Fibroblast of villous mesenchyme (primary cell): ENCODE measurements around the gene ZNF423. TPM values are rescaled to one million over a fixed set of nuclear protein-coding genes. Genes with fewer than 3 reads are reported as not detected.

Experiments
- DNase-seq: peaks from one replicate; pipeline ENCODE4 v3.0.0-alpha.2; 2010; ENCODE audit warnings: low read depth
- H3K4me3 ChIP-seq: 2 replicates; pipeline ENCODE4 v1.5.1; 2011; ENCODE audit warnings: low read depth, mild to moderate bottlenecking, low read length
- total RNA-seq: library from RNA; depleted of rRNA; stranded (reverse); fragments of >200 nt; gene quantifications from 2 replicates; pipeline ENCODE4 v1.2.3, GENCODE V29; 2012
- TF ChIP-seq, protein P1 (sequence below): IDR thresholded peaks from 2 replicates; pipeline ENCODE4 v1.5.1; 2012; ENCODE audit warnings: low read depth, mild to moderate bottlenecking, low read length; ENCODE audit not compliant: insufficient read depth

ZNF423 gene
- total RNA-seq, 1 donor = 0.43 TPM

DNA sequence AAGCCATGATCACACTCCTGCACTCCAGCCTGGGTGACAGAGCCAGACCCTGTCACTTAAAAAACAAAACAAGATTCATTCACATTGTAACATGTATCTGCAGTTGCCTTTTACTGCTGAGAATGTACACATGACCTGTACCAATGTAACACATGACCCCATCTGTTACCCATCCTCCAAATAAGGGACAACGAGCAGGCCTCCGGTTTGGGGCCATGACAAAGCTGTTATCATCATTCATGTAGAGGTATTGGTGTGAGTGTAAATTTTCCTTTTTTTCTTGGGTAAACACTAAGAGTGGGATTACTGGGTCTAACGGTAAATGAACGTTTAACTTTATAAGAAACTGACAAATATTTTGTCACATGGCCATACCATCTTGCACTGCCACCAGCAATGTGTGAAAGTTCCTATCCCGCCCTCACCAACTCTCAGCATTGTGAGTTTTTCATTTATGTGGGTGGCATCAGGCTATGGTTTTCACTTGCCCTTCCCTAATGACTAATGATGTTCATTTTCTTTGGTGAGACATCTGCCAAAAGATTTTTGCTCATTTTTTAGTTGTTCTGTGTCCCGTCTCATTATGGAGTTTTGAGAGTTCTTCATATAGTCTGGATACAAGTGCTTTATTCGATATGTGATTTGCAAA, 336.8 kb downstream of the ZNF423 start:
- TF ChIP-seq, protein P1, sequence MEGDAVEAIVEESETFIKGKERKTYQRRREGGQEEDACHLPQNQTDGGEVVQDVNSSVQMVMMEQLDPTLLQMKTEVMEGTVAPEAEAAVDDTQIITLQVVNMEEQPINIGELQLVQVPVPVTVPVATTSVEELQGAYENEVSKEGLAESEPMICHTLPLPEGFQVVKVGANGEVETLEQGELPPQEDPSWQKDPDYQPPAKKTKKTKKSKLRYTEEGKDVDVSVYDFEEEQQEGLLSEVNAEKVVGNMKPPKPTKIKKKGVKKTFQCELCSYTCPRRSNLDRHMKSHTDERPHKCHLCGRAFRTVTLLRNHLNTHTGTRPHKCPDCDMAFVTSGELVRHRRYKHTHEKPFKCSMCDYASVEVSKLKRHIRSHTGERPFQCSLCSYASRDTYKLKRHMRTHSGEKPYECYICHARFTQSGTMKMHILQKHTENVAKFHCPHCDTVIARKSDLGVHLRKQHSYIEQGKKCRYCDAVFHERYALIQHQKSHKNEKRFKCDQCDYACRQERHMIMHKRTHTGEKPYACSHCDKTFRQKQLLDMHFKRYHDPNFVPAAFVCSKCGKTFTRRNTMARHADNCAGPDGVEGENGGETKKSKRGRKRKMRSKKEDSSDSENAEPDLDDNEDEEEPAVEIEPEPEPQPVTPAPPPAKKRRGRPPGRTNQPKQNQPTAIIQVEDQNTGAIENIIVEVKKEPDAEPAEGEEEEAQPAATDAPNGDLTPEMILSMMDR = no peak
- no peak overlapping the region for H3K4me3 ChIP-seq
- DNase-seq = no peak

DNA sequence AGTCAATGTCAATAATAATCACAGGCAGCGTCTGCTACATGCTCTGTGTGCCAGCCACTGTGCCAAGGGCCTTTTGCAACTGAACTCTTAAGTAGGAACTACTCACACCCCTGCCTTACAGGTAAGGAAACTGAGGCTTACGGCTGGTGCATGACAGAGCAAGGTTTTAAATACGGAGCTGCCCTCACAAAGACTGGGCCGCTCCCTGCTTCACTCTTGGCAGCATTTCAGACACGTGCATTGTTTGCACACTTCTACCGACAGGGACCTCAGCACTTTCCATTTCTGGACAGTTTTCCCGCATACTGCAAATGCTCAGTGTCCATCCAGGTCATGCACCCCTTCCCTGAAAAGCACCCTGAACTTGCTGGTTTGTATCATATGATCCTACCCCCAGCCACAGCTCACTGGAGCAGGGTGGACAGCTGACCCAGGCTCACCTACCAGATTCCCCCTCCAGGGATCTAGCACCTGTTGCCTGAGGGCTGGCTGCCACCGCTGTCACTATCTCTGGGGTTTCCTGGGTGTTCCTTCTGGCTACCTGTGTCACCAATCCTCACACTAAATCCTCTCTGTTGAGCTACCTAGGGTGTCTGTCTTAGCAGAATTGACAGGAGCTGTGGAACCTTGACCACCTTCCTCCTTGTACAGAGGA, 339.4 kb downstream of the ZNF423 start:
- no peak overlapping the region for H3K4me3 ChIP-seq
- TF ChIP-seq, protein P1 = no peak
- no peak for DNase-seq

DNA sequence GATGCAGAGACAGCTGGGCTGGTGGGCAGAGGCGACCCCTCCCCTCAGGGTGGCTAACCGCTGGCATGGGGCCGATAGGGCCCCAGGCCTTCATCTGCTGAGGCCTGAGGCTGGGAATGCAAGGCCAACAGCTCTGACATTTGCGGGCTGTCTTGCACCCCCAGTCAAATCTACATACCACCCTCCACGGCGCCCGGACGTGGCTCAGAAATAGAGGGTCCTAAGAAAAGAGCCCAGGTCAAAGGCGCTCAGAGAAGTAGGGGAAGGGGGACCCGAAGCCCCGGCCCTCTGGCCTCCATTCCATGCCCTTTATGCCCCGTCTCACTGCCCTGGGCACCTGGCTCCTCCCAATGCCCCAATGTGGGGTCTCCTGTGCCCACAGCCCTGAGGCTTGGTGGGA, 340.1 kb downstream of the ZNF423 start:
- TF ChIP-seq, protein P1 = no peak
- DNase-seq = no peak
- H3K4me3 ChIP-seq = no peak overlapping the region

DNA sequence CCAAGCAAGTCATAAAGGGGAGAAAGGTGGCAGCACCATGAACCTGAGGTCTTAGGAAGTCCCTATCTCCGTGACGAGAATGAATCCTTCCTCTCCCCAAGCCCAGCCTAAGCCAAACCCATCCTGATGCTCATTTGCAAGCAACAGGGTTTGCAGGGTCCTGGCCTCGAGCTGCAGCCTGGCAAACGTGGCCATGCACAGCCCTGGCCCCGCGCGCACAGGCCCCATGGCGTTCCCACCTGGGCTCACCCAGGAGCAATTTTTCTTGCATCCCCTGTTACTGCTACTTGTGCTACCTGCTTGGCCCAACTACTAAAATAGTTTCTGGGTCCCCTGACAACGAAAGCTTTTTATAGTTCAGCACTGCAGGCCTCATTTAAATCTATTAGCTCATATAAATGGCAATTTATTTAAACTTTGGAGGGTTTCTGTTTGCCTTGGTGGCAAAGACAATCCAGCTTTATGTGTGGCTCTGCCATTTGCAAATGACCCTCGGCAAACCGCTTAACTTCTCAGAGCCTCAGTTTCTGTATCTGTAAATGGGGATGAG, 340.8 kb downstream of the ZNF423 start:
- DNase-seq = no peak
- H3K4me3 ChIP-seq = no peak overlapping the region
- TF ChIP-seq, protein P1 = no peak

DNA sequence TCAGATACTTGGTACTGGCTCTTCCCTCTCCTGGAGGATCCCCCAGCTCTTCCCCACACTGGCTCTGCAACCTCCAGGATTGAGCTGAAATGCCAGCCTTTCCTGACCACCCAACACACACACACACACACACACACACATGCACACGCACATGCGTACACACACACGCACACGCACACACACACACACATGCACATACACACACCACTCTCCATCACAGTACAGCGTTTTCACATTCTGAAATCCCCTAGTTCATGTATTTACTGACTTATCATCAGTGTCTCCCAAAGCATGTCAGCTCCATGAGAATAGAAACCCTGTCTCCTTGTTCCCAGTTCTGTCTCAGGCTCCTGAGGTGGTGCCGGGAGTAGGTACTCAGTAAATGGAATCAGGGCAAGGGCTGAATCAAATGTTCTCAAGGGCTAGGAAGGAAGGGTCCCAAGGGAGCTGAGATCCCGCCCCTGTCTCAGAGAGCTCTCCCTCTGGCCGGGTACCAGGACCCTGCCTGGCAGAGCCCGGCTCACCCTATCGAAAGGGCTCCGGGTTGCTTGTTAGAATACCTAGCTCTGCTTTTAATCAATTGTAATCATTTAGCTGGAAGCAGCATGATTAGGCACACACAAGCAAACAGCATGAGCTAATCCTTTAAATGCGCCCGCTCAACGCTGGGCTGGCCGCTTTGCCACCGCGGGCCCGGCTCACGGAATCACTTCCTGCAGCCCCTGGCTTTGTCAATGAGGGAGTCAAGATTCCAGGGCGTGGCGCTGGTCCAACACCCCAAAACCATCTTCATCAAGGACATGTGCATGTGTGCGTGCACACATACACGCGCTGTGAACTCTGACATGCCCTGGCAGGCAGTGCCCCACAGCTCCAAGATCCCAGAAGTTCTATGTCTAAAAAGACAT, 341.6 kb downstream of the ZNF423 start:
- H3K4me3 ChIP-seq = no peak overlapping the region
- TF ChIP-seq, protein P1 = no peak
- no peak for DNase-seq

DNA sequence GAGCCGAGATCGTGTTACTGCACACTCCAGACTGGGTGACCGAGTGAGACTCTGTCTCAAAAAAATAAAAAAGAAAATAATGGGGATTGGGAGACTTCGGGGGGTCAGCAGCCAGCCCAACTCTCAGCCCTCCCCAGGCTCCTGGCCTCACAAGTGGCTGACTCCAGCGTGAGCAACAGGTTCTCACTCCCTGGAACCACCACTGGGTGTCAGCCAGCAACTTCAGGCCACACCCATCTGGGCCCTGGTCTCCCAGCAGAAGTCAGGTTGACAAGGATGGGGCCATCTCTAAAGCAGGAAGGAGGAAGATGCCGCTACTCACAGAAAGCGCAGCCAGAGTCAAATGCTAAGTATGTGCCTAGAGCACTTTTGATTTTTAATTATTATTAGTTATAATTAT, 342.9 kb downstream of the ZNF423 start:
- DNase-seq = no peak
- H3K4me3 ChIP-seq = no peak overlapping the region
- TF ChIP-seq, protein P1 = no peak
